GM12878 (cell line): ENCODE data around the gene MT4. TPM values are rescaled to one million over a fixed set of nuclear protein-coding genes. Genes with fewer than 3 reads are reported as not detected.

Experiments
- ATAC-seq: fragments of 200-7000 bp; cut with Tn5 transposase; 3 replicates; pipeline ENCODE4 v1.9.1; 2020; ENCODE audit warnings: mild to moderate bottlenecking, moderate library complexity
- BruUV-seq: library from RNA; stranded (reverse); fragments of 400-500 nt; replicated peaks from 2 replicates; lab custom pipeline; 2021; lab: Mats Ljungman, UMichigan
- CTCF ChIA-PET: fragments of 300-600 bp; sonication (Branson Sonifier 250); formaldehyde crosslinking; extraction: SDS; loops from one replicate; lab custom pipeline; 2021; ENCODE audit warnings: inconsistent platforms; lab: Yijun Ruan, JAX
- POLR2A ChIA-PET: fragments of 350-600 bp; formaldehyde crosslinking; extraction: SDS; loops from one replicate; lab custom pipeline; 2021; ENCODE audit warnings: inconsistent platforms; lab: Charles Lee
- RAD21 ChIA-PET: fragments of 300-600 bp; sonication (Branson Sonifier 250); formaldehyde crosslinking; loops from one replicate; lab custom pipeline; 2023; ENCODE audit warnings: antibody characterized with exemption; ENCODE audit not compliant: unreplicated experiment; lab: Charles Lee
- SMC1A ChIA-PET: fragments of 300-600 bp; sonication (Branson Sonifier 250); formaldehyde crosslinking; loops from one replicate; lab custom pipeline; 2023; ENCODE audit not compliant: unreplicated experiment, uncharacterized antibody; lab: Charles Lee
- DNase-seq: peaks from one replicate; pipeline ENCODE4 v3.0.0-alpha.2; 2011; ENCODE audit warnings: low read depth, low spot score
- FAIRE-seq: peaks from 3 replicates; lab custom pipeline; 2011; peaks lifted over from hg19 to GRCh38; lab: Jason Lieb, UNC
- H2AFZ ChIP-seq: 2 replicates; pipeline ENCODE4 v1.6.0; 2011; ENCODE audit warnings: low read depth, low read length, control low read depth; ENCODE audit not compliant: control insufficient read depth
- H3K27ac ChIP-seq: 2 replicates; pipeline ENCODE4 v1.5.1; 2011; ENCODE audit warnings: control low read depth; ENCODE audit not compliant: control insufficient read depth, insufficient read depth
- H3K27me3 ChIP-seq, 2 experiments: replicated peaks in 1 of 2; 2 replicates each; pipeline versions ENCODE4 v1.6.0 to v1.6.1; 2011; ENCODE audit warnings: low read length in 1 of 2; ENCODE audit not compliant: control insufficient read depth in 2 of 2, insufficient read depth in 2 of 2
- H3K36me3 ChIP-seq, 2 experiments: 2 replicates each; pipeline ENCODE4 v1.5.1; 2011; ENCODE audit warnings: low read length in 1 of 2; ENCODE audit not compliant: control insufficient read depth in 2 of 2, insufficient read depth in 2 of 2
- H3K4me1 ChIP-seq: 2 replicates; pipeline ENCODE4 v1.6.1; 2011; ENCODE audit warnings: mild to moderate bottlenecking, low read length, moderate library complexity, mixed read lengths; ENCODE audit not compliant: control insufficient read depth, insufficient read depth
- H3K4me2 ChIP-seq: 2 replicates; pipeline ENCODE4 v1.6.0; 2011; ENCODE audit warnings: control low read depth; ENCODE audit not compliant: control insufficient read depth, insufficient read depth
- H3K4me3 ChIP-seq: fragments of 200-600 bp; sonication (generic); 2 replicates; pipeline ENCODE4 v1.5.1; 2016
- H3K79me2 ChIP-seq: 2 replicates; pipeline ENCODE4 v1.6.0; 2011; ENCODE audit warnings: low read length; ENCODE audit not compliant: control insufficient read depth, insufficient read depth
- H3K9ac ChIP-seq: 2 replicates; pipeline ENCODE4 v1.8.0; 2011; ENCODE audit warnings: low read length, control low read depth, mixed read lengths; ENCODE audit not compliant: control insufficient read depth, insufficient read depth
- H3K9me3 ChIP-seq: replicated peaks from 3 replicates; pipeline ENCODE4 v1.5.1; 2011; ENCODE audit warnings: mild to moderate bottlenecking, low read length; ENCODE audit not compliant: control insufficient read depth, insufficient read depth
- H4K20me1 ChIP-seq: 2 replicates; pipeline ENCODE4 v1.6.0; 2011; ENCODE audit not compliant: control insufficient read depth, insufficient read depth
- CHD4 ChIP-seq: fragments of 200-600 bp; sonication (generic); IDR thresholded peaks from 2 replicates; pipeline ENCODE4 v1.6.1; 2016; ENCODE audit warnings: mild to moderate bottlenecking
- FOS ChIP-seq: IDR thresholded peaks from 3 replicates; pipeline ENCODE4 v1.6.1; 2011; ENCODE audit warnings: borderline replicate concordance; ENCODE audit not compliant: insufficient read length; ENCODE audit errors: extremely low read depth
- FOXK2 ChIP-seq: fragments of 450-650 bp; IDR thresholded peaks from 2 replicates; pipeline ENCODE4 v1.6.1; 2017; ENCODE audit warnings: mild to moderate bottlenecking, moderate library complexity
- GATAD2B ChIP-seq: fragments of 450-650 bp; conservative IDR thresholded peaks from 2 replicates; pipeline ENCODE4 v1.6.1; 2017; ENCODE audit warnings: low read depth, mild to moderate bottlenecking, moderate library complexity
- NFXL1 ChIP-seq: fragments of 450-650 bp; IDR thresholded peaks from 2 replicates; pipeline ENCODE4 v1.6.1; 2017; ENCODE audit warnings: antibody characterized with exemption, mild to moderate bottlenecking, borderline replicate concordance
- RELA ChIP-seq: fragments of 450-650 bp; IDR thresholded peaks from 2 replicates; pipeline ENCODE4 v1.8.0; 2014; ENCODE audit warnings: borderline replicate concordance; ENCODE audit not compliant: partially characterized antibody
- RFX5 ChIP-seq: IDR thresholded peaks from 2 replicates; pipeline ENCODE4 v1.6.1; 2011; ENCODE audit warnings: low read depth, low read length, improper control_type of control experiment
- SRF ChIP-seq, 2 experiments: IDR thresholded peaks; 2 replicates each; pipeline ENCODE4 v1.6.1; 2011; ENCODE audit warnings: low read depth in 2 of 2, low read length in 2 of 2, mild to moderate bottlenecking in 1 of 2, moderate library complexity in 1 of 2
- WGBS: methylation state at CpG from one replicate; pipeline ENCODE4 v1.1.6; 2016; ENCODE audit warnings: low lambda C conversion rate; ENCODE audit not compliant: insufficient replicate concordance, insufficient coverage; ENCODE audit errors: missing lambda C conversion rate; 5-methylcytosine and 5-hydroxymethylcytosine counted together
- in situ Hi-C: fragments of 300-500 bp; cut with MboI; formaldehyde crosslinking; loops from 9 replicates; pipeline ENCODE4 v1.14.3; 2018; ENCODE audit warnings: mixed read lengths
- intact Hi-C: fragments of 100-400 bp; cut with micrococcal nuclease; formaldehyde crosslinking; loops from one replicate; pipeline ENCODE4 v1.14.2; 2022; ENCODE audit not compliant: unreplicated experiment
- polyA plus RNA-seq, 11 experiments: library from polyadenylated mRNA; depleted of rRNA in 4 of 11; unstranded in 6 of 11; stranded (reverse) in 5 of 11; fragments of >200 nt; fragmentation: Nextera tagmentation in 4 of 11; fragmentation: Illumina TruSeq in 1 of 11; extraction: Ambion mirVana in 4 of 11; extraction: Trizol in 1 of 11; gene quantifications; 1 replicate in 1 of 11; 2 replicates in 10 of 11; pipeline versions ENCODE4 v1.2.1 to v1.2.3, GENCODE V29; 2011 to 2016; ENCODE audit warnings: inconsistent platforms in 2 of 11, missing spikeins in 2 of 11, low read depth in 1 of 11
- total RNA-seq, 4 experiments: library from RNA; depleted of rRNA in 3 of 4; stranded (reverse); fragments of >200 nt in 3 of 4; fragmentation: Illumina TruSeq in 1 of 4; extraction: Trizol in 1 of 4; gene quantifications; 2 replicates each; pipeline versions ENCODE4 v1.2.1 to v1.2.3, GENCODE V29; 2013 to 2021

Gene MT4
- total and polyA plus RNA-seq, 10 of the 15 experiments (the other 5 are each of a cell fraction or from before 2014, with no cell fraction given): not detected

DNA sequence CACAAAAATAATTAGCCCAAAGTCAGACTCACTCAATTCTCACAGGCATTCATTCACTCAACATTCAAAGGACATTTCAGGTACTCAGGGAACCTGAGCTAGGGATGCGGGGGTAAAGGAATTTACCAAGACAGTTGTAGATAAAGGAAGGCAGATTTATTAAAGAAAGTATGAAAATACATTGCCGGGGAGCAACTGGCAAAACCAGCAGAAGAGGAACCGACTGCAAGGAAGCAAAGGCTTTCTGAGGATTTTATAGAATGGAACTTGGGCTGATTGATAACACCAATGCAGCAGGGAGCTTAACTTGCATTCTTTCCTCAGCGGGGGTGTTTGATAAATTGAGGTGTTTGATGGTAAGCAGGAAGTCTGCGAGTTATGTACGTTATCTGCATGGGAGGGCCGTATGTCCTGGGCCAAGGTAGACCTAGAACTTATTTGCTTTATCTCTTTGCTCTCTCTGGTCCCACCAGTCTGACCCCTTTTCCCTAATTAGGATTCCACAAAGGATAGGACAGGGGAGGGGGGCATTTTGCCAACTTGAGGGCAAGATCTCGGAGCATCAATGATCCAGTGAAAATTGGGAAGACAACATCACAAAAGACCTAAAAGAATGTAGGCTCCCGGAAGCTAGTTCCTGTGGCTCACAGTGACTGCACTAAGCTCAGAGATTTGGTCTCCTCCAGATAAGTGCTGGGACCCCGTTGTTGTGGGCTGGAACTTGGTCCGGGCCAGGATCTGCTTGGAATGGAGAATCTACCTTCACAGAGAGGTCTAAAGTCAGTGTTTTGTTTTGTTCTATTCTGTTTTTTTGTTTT lies 18.7 kb downstream of the MT4 start:
- Histone ChIP-seq H4K20me1 (no peaks in the 10 kb centered on the region), H3K4me3 (no peak overlapping the region), H3K27me3 (peaks cover 2 to 4% of the 10 kb centered on the region in 2 experiments; a peak in 1 of 4 replicates), H3K4me2 (no peak overlapping the region), H3K36me3 (no peaks in the 10 kb centered on the region), H3K27ac (no peak overlapping the region), H3K79me2 (no peaks in the 10 kb centered on the region), H2AFZ (no peak overlapping the region), H3K9ac (no peak overlapping the region), H3K9me3 (no peaks in the 10 kb centered on the region), H3K4me1 (no peaks in the 10 kb centered on the region)
- ATAC-seq: no peak
- BruUV-seq: no TSS peak
- ChIA-PET RAD21 (interaction anchor here (1.9 kb wide), 1 partner anchor 17 kb away, joined by 5 read pairs; no protein-coding TSS in a partner anchor), SMC1A (interaction anchor here (1.6 kb wide), 1 partner anchor 119 kb away, joined by 4 read pairs; no protein-coding TSS in a partner anchor), POLR2A (no interaction called here), CTCF (interaction anchor here (1.5 to 2.2 kb wide), 4 partner anchors 8 to 118 kb away, joined by 3 to 10 read pairs (median 6); no protein-coding TSS in a partner anchor)
- intact Hi-C loops: no loop called here
- DNase-seq: no peak
- no peak for TF ChIP-seq FOS
- TF ChIP-seq GATAD2B: no peak
- TF ChIP-seq RELA: no peak
- TF ChIP-seq NFXL1: no peak
- no peak for TF ChIP-seq RFX5
- no peak for TF ChIP-seq CHD4
- TF ChIP-seq SRF (IDR thresholded peaks at IDR 0.05; ENCODE audit: low read depth in 2 of 2, low read length in 2 of 2): no peak
- no peak for TF ChIP-seq FOXK2
- in situ Hi-C loops: no loop called here
- WGBS: 27% methylated on average over 10 of the region's 11 CpGs
- no peak for FAIRE-seq
